Aorta (tissue), 5 donors: Measurements from ENCODE around the gene NCBP3. TPM values are rescaled to one million over a fixed set of nuclear protein-coding genes. Genes with fewer than 3 reads are reported as not detected.
"Not testable (repeated sequence)": the region's sequence is repeated elsewhere in the genome, so short reads cannot be mapped to it uniquely, and the experiment has no call there.

Source experiments
- ATAC-seq: fragments of 200-7000 bp; cut with Tn5 transposase; one replicate; pipeline ENCODE4 v1.9.1; 2022; ENCODE audit warnings: moderate library complexity; ENCODE audit not compliant: low FRiP score
- DNase-seq, 2 donors: peaks; one replicate each; pipeline ENCODE4 v3.0.0-alpha.2; 2020
- H3K27ac ChIP-seq, 2 donors: one replicate each; pipeline ENCODE4 v1.5.1; 2013; ENCODE audit warnings: low read length in 2 of 2, mild to moderate bottlenecking in 2 of 2, moderate library complexity in 2 of 2, control low read depth in 1 of 2, inconsistent platforms in 1 of 2, low read depth in 1 of 2
- H3K27me3 ChIP-seq, 2 donors: one replicate each; pipeline ENCODE4 v1.6.1; 2013; ENCODE audit warnings: control low read depth in 1 of 2, low read length in 1 of 2, mild to moderate bottlenecking in 1 of 2, moderate library complexity in 1 of 2; ENCODE audit not compliant: insufficient read depth in 2 of 2, control insufficient read depth in 1 of 2
- H3K36me3 ChIP-seq, 2 donors: one replicate each; pipeline ENCODE4 v1.6.1; 2013; ENCODE audit warnings: control low read depth in 1 of 2, low read length in 1 of 2, mild to moderate bottlenecking in 1 of 2; ENCODE audit not compliant: insufficient read depth in 2 of 2, control insufficient read depth in 1 of 2
- H3K4me1 ChIP-seq, 2 donors: one replicate each; pipeline ENCODE4 v1.6.1; 2013; ENCODE audit warnings: low read length in 2 of 2, control low read depth in 1 of 2, mild to moderate bottlenecking in 1 of 2, moderate library complexity in 1 of 2; ENCODE audit not compliant: insufficient read depth in 2 of 2, control insufficient read depth in 1 of 2
- H3K4me3 ChIP-seq, 2 donors: one replicate each; pipeline ENCODE4 v1.5.1; 2013; ENCODE audit warnings: low read length in 2 of 2, control low read depth in 1 of 2, mild to moderate bottlenecking in 1 of 2
- H3K9me3 ChIP-seq: one replicate; pipeline ENCODE4 v1.6.1; 2013; ENCODE audit warnings: mild to moderate bottlenecking, low read length; ENCODE audit not compliant: control insufficient read depth
- WGBS, 2 donors: extraction: QIAGEN DNeasy Blood & Tissue Kit; methylation state at CpG; one replicate each; pipeline ENCODE4 v1.1.7; 2013; 5-methylcytosine and 5-hydroxymethylcytosine counted together
- intact Hi-C, 2 donors: fragments of 100-400 bp; cut with DNase I; formaldehyde crosslinking; loops; one replicate each; pipeline versions ENCODE4 v1.14.2 to v1.15.0; 2022
- polyA plus RNA-seq, 2 donors: library from polyadenylated mRNA; stranded (reverse); fragments of 200-250 nt; gene quantifications; one replicate each; pipeline ENCODE4 v1.2.3, GENCODE V29; 2013
- total RNA-seq, 2 donors: library from RNA; stranded (reverse); fragmentation: NEBNext Ultra II Directional; extraction: Animal tissue kit (Norgen Biotek cat#: 25700); gene quantifications; one replicate each; pipeline ENCODE4 v1.2.1, GENCODE V29; 2021
- donor health status: healthy with polysubstance abuse.
- donor health status: Bipolar disorder and iron deficiency.
- donor health status: DM: no; HTN: no; CAD: no.
- donor health status: DM: no; HTN: no; CAD: no.
- donor health status: DM: yes; HTN: yes; CAD: no.

The NCBP3 gene
- total and polyA plus RNA-seq, 4 donors = 6.5 to 36.9 (median 23.6) TPM

- ATAC-seq = no peak
- 79 to 88% methylated on average over 2 of the region's 2 CpGs for WGBS, 2 donors
- no peaks in the 10 kb centered on the region for H3K9me3 ChIP-seq
- DNase-seq = peak in 1 of 2 donors; percentile 25
- no peak overlapping the region for H3K27ac ChIP-seq
- no peaks in the 10 kb centered on the region for H3K4me1 ChIP-seq
- H3K36me3 ChIP-seq = no peaks in the 10 kb centered on the region
- no peaks in the 10 kb centered on the region for H3K27me3 ChIP-seq
- intact Hi-C loops = no loop called here
- no peak overlapping the region for H3K4me3 ChIP-seq
Observed at GRCh38 chr17:3788200-3788599, 57.8 kb downstream of the NCBP3 start.

DNA sequence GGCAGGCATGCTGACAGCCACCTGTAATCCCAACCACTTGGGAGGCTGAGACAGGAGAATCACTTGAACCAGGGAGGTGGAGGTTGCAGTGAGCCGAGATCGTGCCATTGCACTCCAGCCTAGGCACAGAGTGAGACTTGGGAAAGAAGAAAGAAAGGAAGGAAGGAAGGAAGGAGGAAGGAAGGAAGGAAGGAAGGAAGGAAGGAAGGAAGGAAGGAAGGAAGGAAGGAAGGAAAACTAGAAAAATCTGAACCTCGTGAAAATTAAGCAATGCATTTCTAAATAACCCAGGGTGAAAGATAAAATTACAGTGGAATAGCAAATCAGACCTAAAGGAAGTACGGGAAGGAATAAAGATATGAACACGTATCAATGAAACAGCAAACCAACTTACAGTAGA is 60.7 kb downstream of the NCBP3 start:
- ATAC-seq, intact Hi-C loops, H3K4me3 ChIP-seq, DNase-seq, H3K36me3 ChIP-seq, H3K4me1 ChIP-seq, H3K27me3 ChIP-seq, H3K9me3 ChIP-seq, H3K27ac ChIP-seq: not testable (repeated sequence)
- 88 to 89% methylated on average over 5 of the region's 5 CpGs for WGBS, 2 donors

DNA sequence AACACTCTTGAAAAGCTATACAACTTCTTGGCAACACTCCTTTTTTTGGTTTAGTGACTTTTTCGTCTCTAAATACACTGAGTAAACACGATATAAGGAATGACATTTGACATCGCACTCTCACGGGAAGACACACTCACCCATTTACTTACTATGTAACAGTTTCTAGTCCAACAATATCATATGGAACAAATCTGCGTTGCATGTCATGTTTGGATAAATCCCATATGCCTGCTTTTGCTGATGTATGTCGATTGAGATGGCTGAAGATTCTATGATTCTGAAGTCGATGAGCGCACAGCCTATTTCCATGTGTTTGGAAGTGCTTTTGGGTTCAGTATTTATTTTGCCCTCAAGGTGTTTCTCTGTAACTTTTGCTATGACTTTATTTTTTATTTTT is 63.3 kb downstream of the NCBP3 start:
- no peak for DNase-seq
- Histone ChIP-seq H3K4me1 (no peaks in the 10 kb centered on the region), H3K4me3 (no peak overlapping the region), H3K27me3 (no peaks in the 10 kb centered on the region), H3K9me3 (no peaks in the 10 kb centered on the region), H3K27ac (no peak overlapping the region), H3K36me3 (no peaks in the 10 kb centered on the region)
- intact Hi-C loops = no loop called here
- ATAC-seq = no peak
- 82 to 89% methylated on average over 8 of the region's 8 CpGs for WGBS, 2 donors

DNA sequence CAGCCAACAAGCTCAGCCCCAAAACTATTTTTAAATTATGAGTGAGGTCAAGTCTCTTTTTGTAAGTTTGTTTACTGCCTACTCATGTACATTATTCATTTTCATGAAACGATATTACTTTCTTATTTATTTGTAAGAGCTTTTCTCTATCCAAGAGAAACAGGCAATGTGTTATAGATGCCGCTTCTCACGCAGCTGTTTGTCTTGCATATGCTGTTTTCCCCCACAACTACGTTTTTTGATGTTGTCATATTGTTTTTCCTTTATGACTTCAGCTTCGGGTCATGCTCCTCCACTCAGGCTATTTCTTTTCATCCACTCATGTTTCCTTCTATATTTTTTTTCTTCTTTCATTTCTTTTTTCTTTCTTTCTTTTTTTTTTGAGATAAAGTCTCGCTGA is 65.1 kb downstream of the NCBP3 start:
- H3K9me3 ChIP-seq = no peaks in the 10 kb centered on the region
- no peak overlapping the region for H3K27ac ChIP-seq
- WGBS, 2 donors = 58 to 59% methylated on average over 6 of the region's 6 CpGs
- H3K4me1 ChIP-seq = no peaks in the 10 kb centered on the region
- H3K36me3 ChIP-seq = no peaks in the 10 kb centered on the region
- H3K27me3 ChIP-seq = no peaks in the 10 kb centered on the region
- DNase-seq (no peak), ATAC-seq (no peak)
- intact Hi-C loops = no loop called here
- no peak overlapping the region for H3K4me3 ChIP-seq

GRCh38 chr17:3777366-3778120 is 68.5 kb downstream of the NCBP3 start:
- ATAC-seq (no peak), DNase-seq (no peak)
- no peaks in the 10 kb centered on the region for H3K4me1 ChIP-seq
- no peak overlapping the region for H3K27ac ChIP-seq
- no peaks in the 10 kb centered on the region for H3K9me3 ChIP-seq
- no peaks in the 10 kb centered on the region for H3K27me3 ChIP-seq
- H3K36me3 ChIP-seq = no peaks in the 10 kb centered on the region
- no peak overlapping the region for H3K4me3 ChIP-seq
- WGBS, 2 donors = 87 to 88% methylated on average over 20 of the region's 20 CpGs
- intact Hi-C loops = no loop called here

DNA sequence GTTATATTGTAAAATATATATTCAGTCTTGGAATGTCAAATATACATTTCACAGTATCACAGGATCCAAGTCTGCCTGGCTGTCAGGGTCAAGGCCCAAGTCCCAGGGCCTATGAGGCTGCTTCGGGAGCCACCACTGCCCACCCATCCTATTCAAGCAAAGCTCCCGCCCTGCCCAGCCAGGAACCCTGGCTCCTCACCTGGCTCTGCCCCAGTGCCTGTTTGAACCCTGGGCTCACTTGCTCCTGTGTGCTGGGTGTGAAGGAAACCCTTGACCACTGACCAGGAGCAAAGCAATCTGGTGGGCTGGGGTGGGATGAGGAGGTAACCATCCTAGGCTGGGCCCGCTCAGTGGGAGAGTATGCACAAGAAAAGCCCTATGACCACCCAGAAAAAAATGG is 72.1 kb downstream of the NCBP3 start:
- no peak for ATAC-seq
- Histone ChIP-seq H3K9me3 (no peaks in the 10 kb centered on the region), H3K36me3 (no peaks in the 10 kb centered on the region), H3K27me3 (no peaks in the 10 kb centered on the region), H3K27ac (no peak overlapping the region), H3K4me3 (no peak overlapping the region), H3K4me1 (no peaks in the 10 kb centered on the region)
- intact Hi-C loops = no loop called here
- peak in 1 of 2 donors; percentile 19 for DNase-seq
- WGBS, 2 donors = 90 to 93% methylated on average over 3 of the region's 3 CpGs

- WGBS, 2 donors = 63 to 68% methylated on average over 5 of the region's 5 CpGs
- DNase-seq = peak in 1 of 2 donors; percentile 9
- H3K9me3 ChIP-seq = no peaks in the 10 kb centered on the region
- H3K4me1 ChIP-seq = no peaks in the 10 kb centered on the region
- intact Hi-C loops = no loop called here
- H3K27me3 ChIP-seq = no peaks in the 10 kb centered on the region
- H3K4me3 ChIP-seq = no peak overlapping the region
- H3K36me3 ChIP-seq = no peaks in the 10 kb centered on the region
- no peak overlapping the region for H3K27ac ChIP-seq
- no peak for ATAC-seq
Observed at GRCh38 chr17:3773511-3773910, 72.5 kb downstream of the NCBP3 start.

DNA sequence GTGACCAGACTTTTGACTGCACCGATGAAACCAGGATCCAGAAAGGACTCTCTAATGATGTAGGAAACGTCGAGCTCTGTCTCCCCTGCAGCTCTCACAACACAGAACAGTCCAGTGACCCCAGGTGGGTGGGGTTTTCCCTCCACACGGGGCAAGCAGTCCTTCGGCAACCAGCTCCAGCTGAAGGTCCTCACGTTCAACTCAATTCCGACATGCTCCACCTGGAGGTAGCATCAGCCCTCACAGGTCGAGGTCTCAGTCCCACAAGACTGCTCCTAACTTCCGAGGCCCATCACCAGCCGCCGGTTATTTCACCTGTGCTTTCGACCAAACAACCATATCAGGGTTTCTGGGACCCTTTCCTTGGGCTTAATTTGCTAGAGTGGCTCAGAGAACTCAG is 73.3 kb downstream of the NCBP3 start:
- H3K27me3 ChIP-seq = no peaks in the 10 kb centered on the region
- WGBS, 2 donors = 81 to 82% methylated on average over 12 of the region's 12 CpGs
- H3K27ac ChIP-seq = no peak overlapping the region
- no peaks in the 10 kb centered on the region for H3K36me3 ChIP-seq
- ATAC-seq = no peak
- DNase-seq = peak in 1 of 2 donors; percentile 28
- no peaks in the 10 kb centered on the region for H3K4me1 ChIP-seq
- H3K9me3 ChIP-seq = no peaks in the 10 kb centered on the region
- H3K4me3 ChIP-seq = no peak overlapping the region
- intact Hi-C loops = no loop called here

GRCh38 chr17:3771140-3771539 is 74.9 kb downstream of the NCBP3 start:
- no peak overlapping the region for H3K27ac ChIP-seq
- peaks cover 2% of the 10 kb centered on the region for H3K9me3 ChIP-seq
- DNase-seq = peak in 1 of 2 donors; percentile 27
- H3K4me1 ChIP-seq = no peaks in the 10 kb centered on the region
- intact Hi-C loops = no loop called here
- H3K27me3 ChIP-seq = no peaks in the 10 kb centered on the region
- H3K36me3 ChIP-seq = no peaks in the 10 kb centered on the region
- ATAC-seq = no peak
- no peak overlapping the region for H3K4me3 ChIP-seq
- 68 to 75% methylated on average over 16 of the region's 16 CpGs for WGBS, 2 donors
